Memory B cell (primary cell): ENCODE results near the gene PRKCA.
"Not testable (repeated sequence)": the region's sequence is repeated elsewhere in the genome, so short reads cannot be mapped to it uniquely, and the experiment has no call there.

Source experiments
- ATAC-seq: fragments of 150-1000 bp; cut with Tn5 transposase; 2 replicates; pipeline ENCODE4 v1.10.0; 2021; ENCODE audit warnings: low read depth, mild to moderate bottlenecking, moderate library complexity
- DNase-seq, 2 donors: peaks; one replicate each; pipeline ENCODE4 v3.0.0; 2022; ENCODE audit warnings: low spot score in 2 of 2
- H3K27ac Mint-ChIP-seq: one replicate; pipeline ENCODE4 v1.8.0; 2022; ENCODE audit warnings: mild to moderate bottlenecking, moderate library complexity, mixed read lengths
- H3K27me3 Mint-ChIP-seq: one replicate; pipeline ENCODE4 v1.8.0; 2022; ENCODE audit warnings: mixed read lengths
- H3K36me3 Mint-ChIP-seq: one replicate; pipeline ENCODE4 v1.8.0; 2022; ENCODE audit warnings: mild to moderate bottlenecking, mixed read lengths
- H3K4me1 Mint-ChIP-seq: one replicate; pipeline ENCODE4 v1.8.0; 2022; ENCODE audit warnings: mixed read lengths
- H3K4me3 Mint-ChIP-seq: one replicate; pipeline ENCODE4 v1.8.0; 2022; ENCODE audit warnings: mild to moderate bottlenecking, moderate library complexity, mixed read lengths
- H3K9me3 Mint-ChIP-seq: one replicate; pipeline ENCODE4 v1.8.0; 2022; ENCODE audit warnings: mixed read lengths

Gene PRKCA

GRCh38 chr17:66345264-66345663 is 42.9 kb downstream of the PRKCA start:
- no peaks in the 10 kb centered on the region for H3K4me1 Mint-ChIP-seq
- no peaks in the 10 kb centered on the region for H3K27me3 Mint-ChIP-seq
- H3K4me3 Mint-ChIP-seq, result no peak overlapping the region
- ATAC-seq (no peak), DNase-seq (no peak)
- no peak overlapping the region for H3K27ac Mint-ChIP-seq
- H3K9me3 Mint-ChIP-seq, result no peaks in the 10 kb centered on the region
- H3K36me3 Mint-ChIP-seq, result no peaks in the 10 kb centered on the region

DNA sequence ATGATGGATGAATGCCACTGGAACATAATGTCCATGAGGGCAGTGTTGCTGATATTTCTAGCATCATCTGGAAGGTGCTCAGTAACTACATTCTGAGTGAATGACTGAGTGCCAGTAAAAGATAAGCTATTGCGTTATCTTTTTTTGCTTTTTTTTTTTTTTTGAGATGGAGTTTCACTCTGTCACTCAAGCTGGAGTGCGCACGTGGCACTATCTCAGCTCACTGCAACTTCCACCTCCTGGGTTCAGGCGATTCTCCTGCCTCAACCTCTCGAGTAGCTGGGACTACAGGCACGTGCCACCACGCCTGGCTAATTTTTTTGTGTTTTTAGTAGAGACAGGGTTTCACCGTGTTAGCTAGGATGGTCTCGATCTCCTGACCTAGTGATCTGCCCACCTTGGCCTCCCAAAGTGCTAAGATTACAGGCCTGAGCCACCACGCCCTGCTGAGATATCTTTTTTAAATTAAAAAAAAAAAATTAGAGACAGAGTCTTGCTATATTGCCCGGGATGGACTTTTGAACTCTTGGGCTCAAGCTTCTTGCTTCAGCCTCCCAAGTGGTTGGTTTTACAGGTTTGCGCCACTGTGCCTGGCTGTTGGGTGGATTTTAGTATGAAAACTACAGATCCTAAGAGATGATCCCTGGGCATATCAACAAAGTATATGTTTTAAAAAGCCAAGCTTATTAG is 43.7 kb downstream of the PRKCA start:
- not testable (repeated sequence) for H3K27ac Mint-ChIP-seq, H3K9me3 Mint-ChIP-seq, H3K4me1 Mint-ChIP-seq, DNase-seq, H3K27me3 Mint-ChIP-seq, ATAC-seq, H3K36me3 Mint-ChIP-seq, H3K4me3 Mint-ChIP-seq

- ATAC-seq (no peak), DNase-seq (no peak)
- H3K36me3 Mint-ChIP-seq, result no peaks in the 10 kb centered on the region
- H3K4me1 Mint-ChIP-seq, result no peaks in the 10 kb centered on the region
- H3K27ac Mint-ChIP-seq, result no peak overlapping the region
- H3K27me3 Mint-ChIP-seq, result peaks cover 2% of the 10 kb centered on the region
- H3K4me3 Mint-ChIP-seq, result no peak overlapping the region
- H3K9me3 Mint-ChIP-seq, result no peaks in the 10 kb centered on the region
Measured at GRCh38 chr17:66347661-66348514, 45.5 kb downstream of the PRKCA start.

DNA sequence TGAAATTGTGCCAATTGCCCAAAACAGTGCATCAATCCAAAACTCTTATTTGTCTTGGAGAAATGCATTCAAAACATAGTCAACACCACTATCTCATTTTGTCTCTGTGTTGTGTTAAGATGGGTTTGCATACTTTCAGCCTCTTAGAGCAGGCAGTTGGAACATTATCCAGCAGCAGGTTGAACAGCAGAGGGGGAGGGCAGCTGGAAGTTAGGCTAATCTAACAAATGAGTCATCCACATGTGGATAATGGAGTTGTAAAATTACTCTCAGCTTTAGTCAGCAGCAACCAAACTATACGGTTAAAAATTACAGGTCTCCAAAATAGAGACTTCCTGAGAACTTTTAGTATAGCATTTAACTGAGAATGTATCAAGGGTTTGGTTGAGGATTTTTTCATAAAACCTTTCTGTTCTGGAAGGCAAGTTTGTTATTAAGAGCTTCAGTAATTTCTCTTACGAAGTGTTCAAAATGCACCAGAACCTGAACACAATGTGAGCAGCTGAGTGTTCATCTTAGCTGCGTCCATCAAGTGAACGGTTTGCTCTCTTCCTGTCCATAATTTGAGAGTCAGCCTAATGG is 46.3 kb downstream of the PRKCA start:
- H3K9me3 Mint-ChIP-seq, result no peaks in the 10 kb centered on the region
- H3K36me3 Mint-ChIP-seq, result no peaks in the 10 kb centered on the region
- ATAC-seq (no peak), DNase-seq (no peak)
- H3K4me3 Mint-ChIP-seq, result no peak overlapping the region
- H3K4me1 Mint-ChIP-seq, result no peaks in the 10 kb centered on the region
- no peak overlapping the region for H3K27ac Mint-ChIP-seq
- peaks cover 2% of the 10 kb centered on the region for H3K27me3 Mint-ChIP-seq

- Mint-ChIP-seq H3K9me3 (no peaks in the 10 kb centered on the region), H3K4me1 (no peaks in the 10 kb centered on the region), H3K27me3 (peaks cover 2% of the 10 kb centered on the region), H3K27ac (no peak overlapping the region), H3K36me3 (no peaks in the 10 kb centered on the region), H3K4me3 (no peak overlapping the region)
- no peak for ATAC-seq
- DNase-seq, result no peak
Measured at GRCh38 chr17:66349521-66350254, 47.3 kb downstream of the PRKCA start.

DNA sequence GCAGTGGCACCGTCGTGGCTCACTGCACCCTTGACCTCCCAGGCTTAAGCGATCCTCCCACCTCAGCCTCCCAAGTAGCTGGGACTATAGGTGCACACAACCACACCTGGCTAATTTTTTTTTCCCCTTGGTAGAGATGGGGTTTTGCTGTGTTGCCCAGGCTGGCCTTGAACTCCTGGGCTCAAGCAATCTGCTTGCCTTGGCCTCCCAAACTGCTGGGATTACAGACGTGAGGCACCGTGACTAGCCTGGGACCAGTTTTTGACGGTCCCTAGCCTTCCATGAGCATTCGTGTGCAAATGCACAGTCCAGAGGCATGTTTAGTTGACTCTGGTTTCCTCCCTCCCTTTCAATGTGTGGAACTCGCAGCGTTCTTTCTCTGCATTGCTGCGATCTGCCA is 48.2 kb downstream of the PRKCA start:
- H3K4me1 Mint-ChIP-seq, H3K9me3 Mint-ChIP-seq, ATAC-seq, H3K36me3 Mint-ChIP-seq, DNase-seq, H3K4me3 Mint-ChIP-seq, H3K27me3 Mint-ChIP-seq, H3K27ac Mint-ChIP-seq: not testable (repeated sequence)

GRCh38 chr17:66351033-66351432 is 48.6 kb downstream of the PRKCA start:
- no peak overlapping the region for H3K27ac Mint-ChIP-seq
- no peak overlapping the region for H3K4me3 Mint-ChIP-seq
- H3K36me3 Mint-ChIP-seq, result no peaks in the 10 kb centered on the region
- no peaks in the 10 kb centered on the region for H3K9me3 Mint-ChIP-seq
- ATAC-seq (no peak), DNase-seq (no peak)
- H3K27me3 Mint-ChIP-seq, result peaks cover 2% of the 10 kb centered on the region
- no peaks in the 10 kb centered on the region for H3K4me1 Mint-ChIP-seq

DNA sequence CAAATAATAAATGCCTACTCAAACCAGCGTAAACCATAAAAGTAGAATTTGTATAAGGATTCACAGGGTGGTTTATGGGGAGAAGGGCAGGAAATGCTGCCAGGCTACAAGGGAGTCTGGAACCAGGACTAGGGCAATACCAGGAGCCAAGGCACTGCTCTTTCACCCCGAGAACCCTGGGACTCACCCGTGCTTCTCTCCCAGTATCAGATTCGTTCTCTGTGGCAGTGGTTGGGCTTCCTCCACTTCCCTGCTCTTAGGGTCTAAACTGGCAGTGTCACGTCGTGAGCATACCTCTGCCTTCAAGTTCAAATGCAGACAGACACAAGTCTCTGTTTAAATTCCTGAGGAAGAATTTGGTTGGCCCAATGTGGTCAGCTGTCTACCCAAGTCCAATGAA is 49.3 kb downstream of the PRKCA start:
- Mint-ChIP-seq H3K27ac (no peak overlapping the region), H3K4me1 (no peaks in the 10 kb centered on the region), H3K36me3 (no peaks in the 10 kb centered on the region), H3K27me3 (peaks cover 2% of the 10 kb centered on the region), H3K9me3 (no peaks in the 10 kb centered on the region), H3K4me3 (no peak overlapping the region)
- DNase-seq (no peak), ATAC-seq (no peak)

DNA sequence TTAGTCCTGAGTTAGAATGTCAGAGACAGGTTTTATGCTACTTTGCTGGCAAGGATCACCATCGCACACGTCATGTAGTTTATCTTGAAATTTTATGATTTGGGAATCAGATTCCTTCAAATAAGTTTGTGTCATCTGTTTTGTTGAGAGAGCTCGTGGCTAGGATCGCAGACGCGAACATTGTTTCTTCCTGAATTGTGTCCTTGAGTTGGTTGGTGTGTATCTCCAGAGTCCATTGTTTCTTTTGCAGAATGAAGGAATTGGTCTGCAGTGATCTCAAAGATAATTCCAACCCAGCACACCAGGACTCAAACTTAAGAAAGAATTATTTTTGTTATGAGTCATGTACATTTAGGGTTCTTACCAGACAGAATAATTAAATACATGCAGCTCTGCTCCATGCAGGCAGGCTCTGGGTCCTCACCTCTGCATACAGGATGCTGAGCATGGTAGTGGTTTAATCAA is 51.6 kb downstream of the PRKCA start:
- H3K27ac Mint-ChIP-seq, result no peak overlapping the region
- no peak overlapping the region for H3K4me3 Mint-ChIP-seq
- H3K4me1 Mint-ChIP-seq, result no peaks in the 10 kb centered on the region
- peaks cover 2% of the 10 kb centered on the region for H3K27me3 Mint-ChIP-seq
- no peaks in the 10 kb centered on the region for H3K9me3 Mint-ChIP-seq
- H3K36me3 Mint-ChIP-seq, result no peaks in the 10 kb centered on the region
- DNase-seq (no peak), ATAC-seq (no peak)

DNA sequence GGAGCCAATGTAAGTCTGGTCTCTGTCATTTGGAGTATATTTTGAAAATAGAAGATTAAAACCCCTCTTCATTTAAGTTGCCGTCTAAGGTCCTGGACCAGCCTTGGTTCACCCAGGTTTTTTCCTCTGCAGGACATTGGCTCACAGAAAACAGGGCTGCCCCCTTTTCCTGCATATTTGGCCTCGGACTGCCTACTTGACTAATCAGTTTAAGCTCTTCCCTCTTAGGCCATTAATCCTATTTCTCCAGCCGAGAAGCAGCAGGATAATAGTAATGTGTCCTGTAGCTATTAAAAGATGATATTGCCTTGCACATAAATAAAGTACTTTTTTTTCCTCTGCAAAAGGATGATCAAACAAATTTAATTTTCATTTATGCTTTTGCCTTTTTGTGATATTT is 52.1 kb downstream of the PRKCA start:
- H3K4me1 Mint-ChIP-seq, result no peaks in the 10 kb centered on the region
- peaks cover 2% of the 10 kb centered on the region for H3K27me3 Mint-ChIP-seq
- H3K36me3 Mint-ChIP-seq, result no peaks in the 10 kb centered on the region
- H3K9me3 Mint-ChIP-seq, result no peaks in the 10 kb centered on the region
- H3K27ac Mint-ChIP-seq, result no peak overlapping the region
- no peak for DNase-seq
- no peak for ATAC-seq
- H3K4me3 Mint-ChIP-seq, result no peak overlapping the region

DNA sequence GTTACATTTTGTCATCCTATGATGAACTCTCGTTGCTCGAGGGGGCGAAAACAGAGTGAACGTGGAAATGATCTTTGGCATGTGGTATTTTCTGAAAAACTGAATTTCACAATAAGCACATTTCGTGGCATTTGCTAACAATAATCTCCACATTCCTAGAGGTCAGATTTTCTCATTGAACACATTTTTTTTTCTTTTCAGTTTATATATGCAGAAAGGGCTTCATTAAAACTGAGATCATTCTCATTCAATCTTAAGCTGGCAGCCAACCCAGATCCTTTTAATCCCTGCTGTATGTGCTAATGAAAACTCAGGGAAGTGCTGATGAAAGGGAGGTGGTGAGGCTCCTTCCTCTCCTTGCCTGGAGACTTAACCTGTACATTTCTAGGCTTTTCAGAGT is 52.6 kb downstream of the PRKCA start:
- ATAC-seq (no peak), DNase-seq (no peak)
- H3K9me3 Mint-ChIP-seq, result no peaks in the 10 kb centered on the region
- H3K36me3 Mint-ChIP-seq, result no peaks in the 10 kb centered on the region
- no peaks in the 10 kb centered on the region for H3K4me1 Mint-ChIP-seq
- peaks cover 2% of the 10 kb centered on the region for H3K27me3 Mint-ChIP-seq
- H3K27ac Mint-ChIP-seq, result no peak overlapping the region
- no peak overlapping the region for H3K4me3 Mint-ChIP-seq

DNA sequence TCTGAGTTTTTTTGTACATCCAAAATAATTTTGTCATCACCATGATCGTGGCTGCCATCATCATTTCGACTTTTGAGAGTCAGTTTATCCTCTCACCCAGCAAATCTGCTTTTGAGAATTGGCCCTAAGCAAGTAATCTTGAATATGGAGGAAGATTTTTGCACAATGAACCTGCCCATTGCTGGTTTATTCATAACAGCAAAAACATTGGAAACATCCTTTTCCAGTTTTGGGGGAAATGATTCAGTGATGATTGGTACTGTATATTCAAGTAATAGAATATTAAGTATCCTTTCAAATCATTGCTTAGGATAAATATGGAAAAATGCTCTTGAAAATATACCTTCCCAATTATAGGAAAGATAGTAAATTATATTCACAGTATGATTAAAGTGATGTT is 53.1 kb downstream of the PRKCA start:
- no peak overlapping the region for H3K27ac Mint-ChIP-seq
- H3K4me1 Mint-ChIP-seq, result no peaks in the 10 kb centered on the region
- no peak overlapping the region for H3K4me3 Mint-ChIP-seq
- no peaks in the 10 kb centered on the region for H3K36me3 Mint-ChIP-seq
- H3K27me3 Mint-ChIP-seq, result peaks cover 2% of the 10 kb centered on the region
- H3K9me3 Mint-ChIP-seq, result no peaks in the 10 kb centered on the region
- DNase-seq (no peak), ATAC-seq (no peak)

- Mint-ChIP-seq H3K36me3 (no peaks in the 10 kb centered on the region), H3K4me1 (no peaks in the 10 kb centered on the region), H3K4me3 (no peak overlapping the region), H3K27me3 (peaks cover 2% of the 10 kb centered on the region), H3K9me3 (no peaks in the 10 kb centered on the region), H3K27ac (no peak overlapping the region)
- no peak for ATAC-seq
- DNase-seq, result no peak
Measured at GRCh38 chr17:66357037-66357436, 54.6 kb downstream of the PRKCA start.

- H3K4me1 Mint-ChIP-seq, result no peaks in the 10 kb centered on the region
Measured at GRCh38 chr17:66359351-66359750, 56.9 kb downstream of the PRKCA start.

More at GRCh38 chr17:66359351-66359750, 56.9 kb downstream of the PRKCA start:
- no peaks in the 10 kb centered on the region for H3K27me3 Mint-ChIP-seq
- ATAC-seq (no peak), DNase-seq (no peak)
- no peak overlapping the region for H3K27ac Mint-ChIP-seq
- no peaks in the 10 kb centered on the region for H3K36me3 Mint-ChIP-seq
- H3K9me3 Mint-ChIP-seq, result no peaks in the 10 kb centered on the region
- H3K4me3 Mint-ChIP-seq, result no peak overlapping the region
